Measurements from ENCODE around the gene GNB1L.

GNB1L gene

GRCh38 chr22:19859861-19860510 is 5.3 kb upstream of the GNB1L start:
- DNase-seq: no peak

- no peak for DNase-seq
Observed at GRCh38 chr22:19857382-19857781, 2.7 kb upstream of the GNB1L start.

- DNase-seq: peak; percentile 76
Observed at GRCh38 chr22:19855504-19856409, 1.1 kb upstream of the GNB1L start.

GRCh38 chr22:19853879-19854777 is 546 bp downstream of the GNB1L start:
- no peak for DNase-seq

- no peak for DNase-seq
Observed at GRCh38 chr22:19853058-19853878, 1.4 kb downstream of the GNB1L start.

GRCh38 chr22:19852177-19852781 is 2.4 kb downstream of the GNB1L start:
- DNase-seq: no peak

GRCh38 chr22:19851291-19852176 is 3.1 kb downstream of the GNB1L start:
- no peak for DNase-seq

GRCh38 chr22:19850763-19851109 is 3.9 kb downstream of the GNB1L start:
- DNase-seq: no peak

- no peak for DNase-seq
Observed at GRCh38 chr22:19849835-19850762, 4.6 kb downstream of the GNB1L start.

GRCh38 chr22:19848298-19849224 is 6.1 kb downstream of the GNB1L start:
- peak; percentile 54 for DNase-seq

GRCh38 chr22:19847345-19847632 is 7.4 kb downstream of the GNB1L start:
- DNase-seq: no peak

- no peak for DNase-seq
Observed at GRCh38 chr22:19846620-19847344, 7.9 kb downstream of the GNB1L start.

- no peak for DNase-seq
Observed at GRCh38 chr22:19845054-19845722, 9.5 kb downstream of the GNB1L start.

- DNase-seq: no peak
Observed at GRCh38 chr22:19844377-19845053, 10.2 kb downstream of the GNB1L start.

GRCh38 chr22:19843857-19844376 is 10.8 kb downstream of the GNB1L start:
- DNase-seq: no peak

GRCh38 chr22:19843107-19843856 is 11.4 kb downstream of the GNB1L start:
- no peak for DNase-seq

Data from NCI-H2029 (cell line).